GM23338 (cell line): ENCODE data around the gene PCSK6. TPM values are rescaled to one million over a fixed set of nuclear protein-coding genes. Genes with fewer than 3 reads are reported as not detected.

Experiments used
- ATAC-seq: fragments of 200-7000 bp; cut with Tn5 transposase; 3 replicates; pipeline ENCODE4 v1.9.1; 2020
- DNase-seq: peaks from one replicate; pipeline ENCODE4 v3.0.0-alpha.2; 2015; ENCODE audit warnings: low spot score
- H2AFZ ChIP-seq: fragments of 200-600 bp; sonication (generic); 2 replicates; pipeline ENCODE4 v1.8.0; 2016; ENCODE audit warnings: antibody characterized with exemption, mild to moderate bottlenecking, moderate library complexity
- H3F3A ChIP-seq: fragments of 200-600 bp; sonication (generic); replicated peaks from 2 replicates; pipeline ENCODE4 v1.8.0; 2017; ENCODE audit warnings: antibody characterized with exemption, mixed run types, low read depth
- H3K27ac ChIP-seq: fragments of 200-600 bp; sonication (generic); 2 replicates; pipeline ENCODE4 v1.6.1; 2016; ENCODE audit warnings: low read depth
- H3K27me3 ChIP-seq: fragments of 200-600 bp; sonication (generic); 2 replicates; pipeline ENCODE4 v1.8.0; 2016; ENCODE audit warnings: mild to moderate bottlenecking, mixed run types, moderate library complexity; ENCODE audit not compliant: insufficient read depth
- H3K36me3 ChIP-seq: fragments of 200-600 bp; sonication (generic); 2 replicates; pipeline ENCODE4 v1.8.0; 2016; ENCODE audit warnings: mild to moderate bottlenecking; ENCODE audit not compliant: insufficient read depth
- H3K4me1 ChIP-seq: fragments of 200-600 bp; sonication (generic); 2 replicates; pipeline ENCODE4 v1.8.0; 2016; ENCODE audit warnings: mild to moderate bottlenecking, moderate library complexity; ENCODE audit not compliant: insufficient read depth
- H3K4me2 ChIP-seq: fragments of 200-600 bp; sonication (generic); 2 replicates; pipeline ENCODE4 v1.7.1; 2017; ENCODE audit warnings: mixed run types
- H3K4me3 ChIP-seq: fragments of 200-600 bp; sonication (generic); 2 replicates; pipeline ENCODE4 v1.6.1; 2016; ENCODE audit warnings: mixed run types
- H3K79me2 ChIP-seq: fragments of 200-600 bp; sonication (generic); replicated peaks from 2 replicates; pipeline ENCODE4 v1.8.0; 2017; ENCODE audit warnings: mild to moderate bottlenecking; ENCODE audit not compliant: insufficient read depth
- H3K9me2 ChIP-seq: fragments of 200-600 bp; sonication (generic); 2 replicates; pipeline ENCODE4 v1.8.0; 2017; ENCODE audit not compliant: insufficient read depth
- H4K20me1 ChIP-seq: fragments of 200-600 bp; sonication (generic); replicated peaks from 2 replicates; pipeline ENCODE4 v1.8.0; 2017; ENCODE audit warnings: mild to moderate bottlenecking; ENCODE audit not compliant: insufficient read depth
- H3K27ac Mint-ChIP-seq: 2 replicates; pipeline ENCODE4 v1.8.0; 2020; ENCODE audit warnings: inconsistent platforms, mild to moderate bottlenecking, moderate library complexity, mixed read lengths
- H3K27me3 Mint-ChIP-seq: 3 replicates; pipeline ENCODE4 v1.8.0; 2022; ENCODE audit warnings: low read depth, mild to moderate bottlenecking, moderate library complexity, mixed read lengths, inconsistent platforms; ENCODE audit not compliant: insufficient read depth, poor library complexity
- H3K36me3 Mint-ChIP-seq: 3 replicates; pipeline ENCODE4 v1.8.0; 2021; ENCODE audit warnings: low read depth, mild to moderate bottlenecking, inconsistent platforms, moderate library complexity, mixed read lengths
- H3K4me1 Mint-ChIP-seq: 3 replicates; pipeline ENCODE4 v1.8.0; 2020; ENCODE audit warnings: mild to moderate bottlenecking, inconsistent platforms, mixed read lengths
- H3K4me3 Mint-ChIP-seq: 3 replicates; pipeline ENCODE4 v1.8.0; 2021; ENCODE audit warnings: moderate library complexity, mild to moderate bottlenecking, inconsistent platforms, mixed read lengths
- H3K9me3 Mint-ChIP-seq: 3 replicates; pipeline ENCODE4 v1.8.0; 2020; ENCODE audit warnings: moderate library complexity, mild to moderate bottlenecking, inconsistent platforms, mixed read lengths
- CREB1 ChIP-seq: fragments of 250-450 bp; sonication (Bioruptor Pico); IDR thresholded peaks from 2 replicates; pipeline ENCODE4 v1.5.0; 2020; ENCODE audit warnings: low read depth, mild to moderate bottlenecking, moderate library complexity
- EZH2 ChIP-seq: fragments of 200-600 bp; sonication (generic); IDR thresholded peaks from one replicate; pipeline ENCODE4 v1.8.0; 2017; ENCODE audit warnings: antibody characterized with exemption, mild to moderate bottlenecking, low read depth; ENCODE audit not compliant: unreplicated experiment
- EZH2phosphoT487 ChIP-seq: fragments of 200-600 bp; sonication (generic); IDR thresholded peaks from one replicate; pipeline ENCODE4 v1.8.1; 2018; ENCODE audit warnings: antibody characterized with exemption; ENCODE audit not compliant: unreplicated experiment
- JUNB ChIP-seq: IDR thresholded peaks from one replicate; pipeline ENCODE4 v1.6.1; 2016; ENCODE audit warnings: antibody characterized with exemption; ENCODE audit not compliant: unreplicated experiment
- NANOG ChIP-seq: IDR thresholded peaks from 2 replicates; pipeline ENCODE4 v1.6.1; 2016; ENCODE audit warnings: antibody characterized with exemption, borderline replicate concordance
- POLR2AphosphoS5 ChIP-seq: IDR thresholded peaks from 2 replicates; pipeline ENCODE4 v1.6.1; 2016; ENCODE audit warnings: antibody characterized with exemption, low read depth
- STAT1 ChIP-seq: IDR thresholded peaks from one replicate; pipeline ENCODE4 v1.6.1; 2016; ENCODE audit warnings: antibody characterized with exemption; ENCODE audit not compliant: unreplicated experiment
- ZNF114 ChIP-seq: fragments of 250-450 bp; sonication (Bioruptor Pico); IDR thresholded peaks from 2 replicates; pipeline ENCODE4 v1.5.0; 2020; ENCODE audit warnings: mild to moderate bottlenecking, moderate library complexity
- ZNF331 ChIP-seq: fragments of 250-450 bp; sonication (Bioruptor Pico); IDR thresholded peaks from 2 replicates; pipeline ENCODE4 v1.5.0; 2020; ENCODE audit warnings: low read depth, mild to moderate bottlenecking, moderate library complexity
- polyA plus RNA-seq: library from polyadenylated mRNA; unstranded; fragments of >200 nt; fragmentation: Nextera tagmentation; extraction: Ambion mirVana; gene quantifications from 2 replicates; pipeline ENCODE4 v1.2.1, GENCODE V29; 2016
- total RNA-seq: library from RNA; depleted of rRNA; stranded (reverse); fragments of >200 nt; shearing (Covaris generic); gene quantifications from 2 replicates; pipeline ENCODE4 v1.2.3, GENCODE V29; 2014
- TF ChIP-seq, protein P1 (sequence below): IDR thresholded peaks from 2 replicates; pipeline ENCODE4 v1.6.1; 2016; ENCODE audit warnings: antibody characterized with exemption
- TF ChIP-seq, protein P2 (sequence below), 2 experiments: fragments of 200-600 bp in 1 of 2; sonication (generic) in 1 of 2; conservative IDR thresholded peaks; 2 replicates each; pipeline versions ENCODE4 v1.5.1 to v1.6.1; 2016 to 2017; ENCODE audit warnings: antibody characterized with exemption in 2 of 2, low read depth in 2 of 2, mild to moderate bottlenecking in 2 of 2, moderate library complexity in 1 of 2
- TF ChIP-seq, protein P3 (sequence below): IDR thresholded peaks from one replicate; pipeline ENCODE4 v1.6.1; 2018; ENCODE audit warnings: antibody characterized with exemption; ENCODE audit not compliant: unreplicated experiment
- TF ChIP-seq, protein P4 (sequence below): fragments of 250-450 bp; sonication (Bioruptor Pico); IDR thresholded peaks from 2 replicates; pipeline ENCODE4 v1.5.0; 2020; ENCODE audit warnings: mild to moderate bottlenecking, moderate library complexity

PCSK6 gene
- total and polyA plus RNA-seq, 2 experiments from 2014 or later, result 1.7 to 6.7 TPM

DNA sequence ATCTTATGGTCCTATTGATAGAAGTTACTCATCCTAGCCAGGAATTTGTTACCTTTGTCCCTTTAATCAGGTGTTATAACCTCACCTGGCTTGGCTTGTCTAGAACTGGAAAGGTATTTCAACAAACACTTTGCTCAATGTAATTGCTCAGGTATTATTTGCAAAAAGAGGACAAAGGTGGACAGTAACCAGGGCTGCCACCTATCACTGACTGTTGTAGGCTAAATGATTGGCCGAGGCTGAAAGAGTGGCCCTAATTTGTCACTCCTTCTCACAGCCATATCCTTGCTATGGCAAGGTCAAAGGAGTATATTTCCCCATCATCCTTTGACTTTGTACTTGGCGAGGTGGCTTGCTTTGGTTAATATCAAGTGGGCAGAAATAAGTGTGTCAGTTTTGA is 209.5 kb downstream of the PCSK6 start:
- Mint-ChIP-seq H3K27me3 (peaks cover 7% of the 10 kb centered on the region), H3K9me3 (no peaks in the 10 kb centered on the region), H3K27ac (no peak overlapping the region), H3K4me3 (no peak overlapping the region), H3K4me1 (peaks cover 7% of the 10 kb centered on the region; the same call in 2 of the 3 replicates), H3K36me3 (peaks cover 51% of the 10 kb centered on the region)
- H3K9me2 ChIP-seq, result no peaks in the 10 kb centered on the region
- H3K27me3 ChIP-seq, result no peaks in the 10 kb centered on the region
- no peak overlapping the region for H3K4me3 ChIP-seq
- peaks cover 19% of the 10 kb centered on the region for H3K79me2 ChIP-seq
- H4K20me1 ChIP-seq, result peaks cover 18% of the 10 kb centered on the region
- H3F3A ChIP-seq, result peaks cover 34% of the 10 kb centered on the region
- H3K4me1 ChIP-seq, result peaks cover 8% of the 10 kb centered on the region
- no peak overlapping the region for H3K27ac ChIP-seq
- ATAC-seq (no peak), DNase-seq (no peak)
- H3K36me3 ChIP-seq, result peaks cover 34% of the 10 kb centered on the region
- H3K4me2 ChIP-seq, result no peak overlapping the region
- no peak overlapping the region for H2AFZ ChIP-seq
- no peak for TF ChIP-seq EZH2
- no peak; the same call in 1 of the 2 replicates for TF ChIP-seq POLR2AphosphoS5
- TF ChIP-seq, protein P1, sequence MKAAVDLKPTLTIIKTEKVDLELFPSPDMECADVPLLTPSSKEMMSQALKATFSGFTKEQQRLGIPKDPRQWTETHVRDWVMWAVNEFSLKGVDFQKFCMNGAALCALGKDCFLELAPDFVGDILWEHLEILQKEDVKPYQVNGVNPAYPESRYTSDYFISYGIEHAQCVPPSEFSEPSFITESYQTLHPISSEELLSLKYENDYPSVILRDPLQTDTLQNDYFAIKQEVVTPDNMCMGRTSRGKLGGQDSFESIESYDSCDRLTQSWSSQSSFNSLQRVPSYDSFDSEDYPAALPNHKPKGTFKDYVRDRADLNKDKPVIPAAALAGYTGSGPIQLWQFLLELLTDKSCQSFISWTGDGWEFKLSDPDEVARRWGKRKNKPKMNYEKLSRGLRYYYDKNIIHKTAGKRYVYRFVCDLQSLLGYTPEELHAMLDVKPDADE, result no peak
- TF ChIP-seq, protein P2, sequence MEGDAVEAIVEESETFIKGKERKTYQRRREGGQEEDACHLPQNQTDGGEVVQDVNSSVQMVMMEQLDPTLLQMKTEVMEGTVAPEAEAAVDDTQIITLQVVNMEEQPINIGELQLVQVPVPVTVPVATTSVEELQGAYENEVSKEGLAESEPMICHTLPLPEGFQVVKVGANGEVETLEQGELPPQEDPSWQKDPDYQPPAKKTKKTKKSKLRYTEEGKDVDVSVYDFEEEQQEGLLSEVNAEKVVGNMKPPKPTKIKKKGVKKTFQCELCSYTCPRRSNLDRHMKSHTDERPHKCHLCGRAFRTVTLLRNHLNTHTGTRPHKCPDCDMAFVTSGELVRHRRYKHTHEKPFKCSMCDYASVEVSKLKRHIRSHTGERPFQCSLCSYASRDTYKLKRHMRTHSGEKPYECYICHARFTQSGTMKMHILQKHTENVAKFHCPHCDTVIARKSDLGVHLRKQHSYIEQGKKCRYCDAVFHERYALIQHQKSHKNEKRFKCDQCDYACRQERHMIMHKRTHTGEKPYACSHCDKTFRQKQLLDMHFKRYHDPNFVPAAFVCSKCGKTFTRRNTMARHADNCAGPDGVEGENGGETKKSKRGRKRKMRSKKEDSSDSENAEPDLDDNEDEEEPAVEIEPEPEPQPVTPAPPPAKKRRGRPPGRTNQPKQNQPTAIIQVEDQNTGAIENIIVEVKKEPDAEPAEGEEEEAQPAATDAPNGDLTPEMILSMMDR (conservative IDR thresholded peaks at IDR 0.05; ENCODE audit: low read depth in 2 of 2), result no peak
- TF ChIP-seq ZNF114 (CRISPR knock-in tag), result no peak
- TF ChIP-seq NANOG, result no peak
- no peak for TF ChIP-seq ZNF331 (CRISPR knock-in tag)
- TF ChIP-seq CREB1 (CRISPR knock-in tag), result no peak
- no peak for TF ChIP-seq JUNB
- TF ChIP-seq, protein P3, sequence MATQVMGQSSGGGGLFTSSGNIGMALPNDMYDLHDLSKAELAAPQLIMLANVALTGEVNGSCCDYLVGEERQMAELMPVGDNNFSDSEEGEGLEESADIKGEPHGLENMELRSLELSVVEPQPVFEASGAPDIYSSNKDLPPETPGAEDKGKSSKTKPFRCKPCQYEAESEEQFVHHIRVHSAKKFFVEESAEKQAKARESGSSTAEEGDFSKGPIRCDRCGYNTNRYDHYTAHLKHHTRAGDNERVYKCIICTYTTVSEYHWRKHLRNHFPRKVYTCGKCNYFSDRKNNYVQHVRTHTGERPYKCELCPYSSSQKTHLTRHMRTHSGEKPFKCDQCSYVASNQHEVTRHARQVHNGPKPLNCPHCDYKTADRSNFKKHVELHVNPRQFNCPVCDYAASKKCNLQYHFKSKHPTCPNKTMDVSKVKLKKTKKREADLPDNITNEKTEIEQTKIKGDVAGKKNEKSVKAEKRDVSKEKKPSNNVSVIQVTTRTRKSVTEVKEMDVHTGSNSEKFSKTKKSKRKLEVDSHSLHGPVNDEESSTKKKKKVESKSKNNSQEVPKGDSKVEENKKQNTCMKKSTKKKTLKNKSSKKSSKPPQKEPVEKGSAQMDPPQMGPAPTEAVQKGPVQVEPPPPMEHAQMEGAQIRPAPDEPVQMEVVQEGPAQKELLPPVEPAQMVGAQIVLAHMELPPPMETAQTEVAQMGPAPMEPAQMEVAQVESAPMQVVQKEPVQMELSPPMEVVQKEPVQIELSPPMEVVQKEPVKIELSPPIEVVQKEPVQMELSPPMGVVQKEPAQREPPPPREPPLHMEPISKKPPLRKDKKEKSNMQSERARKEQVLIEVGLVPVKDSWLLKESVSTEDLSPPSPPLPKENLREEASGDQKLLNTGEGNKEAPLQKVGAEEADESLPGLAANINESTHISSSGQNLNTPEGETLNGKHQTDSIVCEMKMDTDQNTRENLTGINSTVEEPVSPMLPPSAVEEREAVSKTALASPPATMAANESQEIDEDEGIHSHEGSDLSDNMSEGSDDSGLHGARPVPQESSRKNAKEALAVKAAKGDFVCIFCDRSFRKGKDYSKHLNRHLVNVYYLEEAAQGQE, result no peak
- TF ChIP-seq, protein P4, sequence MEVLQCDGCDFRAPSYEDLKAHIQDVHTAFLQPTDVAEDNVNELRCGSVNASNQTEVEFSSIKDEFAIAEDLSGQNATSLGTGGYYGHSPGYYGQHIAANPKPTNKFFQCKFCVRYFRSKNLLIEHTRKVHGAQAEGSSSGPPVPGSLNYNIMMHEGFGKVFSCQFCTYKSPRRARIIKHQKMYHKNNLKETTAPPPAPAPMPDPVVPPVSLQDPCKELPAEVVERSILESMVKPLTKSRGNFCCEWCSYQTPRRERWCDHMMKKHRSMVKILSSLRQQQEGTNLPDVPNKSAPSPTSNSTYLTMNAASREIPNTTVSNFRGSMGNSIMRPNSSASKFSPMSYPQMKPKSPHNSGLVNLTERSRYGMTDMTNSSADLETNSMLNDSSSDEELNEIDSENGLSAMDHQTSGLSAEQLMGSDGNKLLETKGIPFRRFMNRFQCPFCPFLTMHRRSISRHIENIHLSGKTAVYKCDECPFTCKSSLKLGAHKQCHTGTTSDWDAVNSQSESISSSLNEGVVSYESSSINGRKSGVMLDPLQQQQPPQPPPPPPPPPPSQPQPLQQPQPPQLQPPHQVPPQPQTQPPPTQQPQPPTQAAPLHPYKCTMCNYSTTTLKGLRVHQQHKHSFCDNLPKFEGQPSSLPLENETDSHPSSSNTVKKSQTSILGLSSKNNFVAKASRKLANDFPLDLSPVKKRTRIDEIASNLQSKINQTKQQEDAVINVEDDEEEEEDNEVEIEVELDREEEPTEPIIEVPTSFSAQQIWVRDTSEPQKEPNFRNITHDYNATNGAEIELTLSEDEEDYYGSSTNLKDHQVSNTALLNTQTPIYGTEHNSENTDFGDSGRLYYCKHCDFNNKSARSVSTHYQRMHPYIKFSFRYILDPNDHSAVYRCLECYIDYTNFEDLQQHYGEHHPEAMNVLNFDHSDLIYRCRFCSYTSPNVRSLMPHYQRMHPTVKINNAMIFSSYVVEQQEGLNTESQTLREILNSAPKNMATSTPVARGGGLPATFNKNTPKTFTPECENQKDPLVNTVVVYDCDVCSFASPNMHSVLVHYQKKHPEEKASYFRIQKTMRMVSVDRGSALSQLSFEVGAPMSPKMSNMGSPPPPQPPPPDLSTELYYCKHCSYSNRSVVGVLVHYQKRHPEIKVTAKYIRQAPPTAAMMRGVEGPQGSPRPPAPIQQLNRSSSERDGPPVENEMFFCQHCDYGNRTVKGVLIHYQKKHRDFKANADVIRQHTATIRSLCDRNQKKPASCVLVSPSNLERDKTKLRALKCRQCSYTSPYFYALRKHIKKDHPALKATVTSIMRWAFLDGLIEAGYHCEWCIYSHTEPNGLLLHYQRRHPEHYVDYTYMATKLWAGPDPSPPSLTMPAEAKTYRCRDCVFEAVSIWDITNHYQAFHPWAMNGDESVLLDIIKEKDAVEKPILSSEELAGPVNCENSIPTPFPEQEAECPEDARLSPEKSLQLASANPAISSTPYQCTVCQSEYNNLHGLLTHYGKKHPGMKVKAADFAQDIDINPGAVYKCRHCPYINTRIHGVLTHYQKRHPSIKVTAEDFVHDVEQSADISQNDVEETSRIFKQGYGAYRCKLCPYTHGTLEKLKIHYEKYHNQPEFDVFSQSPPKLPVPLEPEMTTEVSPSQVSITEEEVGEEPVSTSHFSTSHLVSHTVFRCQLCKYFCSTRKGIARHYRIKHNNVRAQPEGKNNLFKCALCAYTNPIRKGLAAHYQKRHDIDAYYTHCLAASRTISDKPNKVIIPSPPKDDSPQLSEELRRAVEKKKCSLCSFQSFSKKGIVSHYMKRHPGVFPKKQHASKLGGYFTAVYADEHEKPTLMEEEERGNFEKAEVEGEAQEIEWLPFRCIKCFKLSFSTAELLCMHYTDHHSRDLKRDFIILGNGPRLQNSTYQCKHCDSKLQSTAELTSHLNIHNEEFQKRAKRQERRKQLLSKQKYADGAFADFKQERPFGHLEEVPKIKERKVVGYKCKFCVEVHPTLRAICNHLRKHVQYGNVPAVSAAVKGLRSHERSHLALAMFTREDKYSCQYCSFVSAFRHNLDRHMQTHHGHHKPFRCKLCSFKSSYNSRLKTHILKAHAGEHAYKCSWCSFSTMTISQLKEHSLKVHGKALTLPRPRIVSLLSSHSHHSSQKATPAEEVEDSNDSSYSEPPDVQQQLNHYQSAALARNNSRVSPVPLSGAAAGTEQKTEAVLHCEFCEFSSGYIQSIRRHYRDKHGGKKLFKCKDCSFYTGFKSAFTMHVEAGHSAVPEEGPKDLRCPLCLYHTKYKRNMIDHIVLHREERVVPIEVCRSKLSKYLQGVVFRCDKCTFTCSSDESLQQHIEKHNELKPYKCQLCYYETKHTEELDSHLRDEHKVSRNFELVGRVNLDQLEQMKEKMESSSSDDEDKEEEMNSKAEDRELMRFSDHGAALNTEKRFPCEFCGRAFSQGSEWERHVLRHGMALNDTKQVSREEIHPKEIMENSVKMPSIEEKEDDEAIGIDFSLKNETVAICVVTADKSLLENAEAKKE (CRISPR knock-in tag), result no peak
- no peak for TF ChIP-seq STAT1
- TF ChIP-seq EZH2phosphoT487, result no peak
